ENCODE data around the gene PLLP. TPM values are rescaled to one million over a fixed set of nuclear protein-coding genes. Genes with fewer than 3 reads are reported as not detected.
"Not testable (repeated sequence)": the region's sequence is repeated elsewhere in the genome, so short reads cannot be mapped to it uniquely, and the experiment has no call there.

Gene PLLP
- total RNA-seq, 4 donors from 2014 or later = 4.4 to 13.5 (median 9.6) TPM

DNA sequence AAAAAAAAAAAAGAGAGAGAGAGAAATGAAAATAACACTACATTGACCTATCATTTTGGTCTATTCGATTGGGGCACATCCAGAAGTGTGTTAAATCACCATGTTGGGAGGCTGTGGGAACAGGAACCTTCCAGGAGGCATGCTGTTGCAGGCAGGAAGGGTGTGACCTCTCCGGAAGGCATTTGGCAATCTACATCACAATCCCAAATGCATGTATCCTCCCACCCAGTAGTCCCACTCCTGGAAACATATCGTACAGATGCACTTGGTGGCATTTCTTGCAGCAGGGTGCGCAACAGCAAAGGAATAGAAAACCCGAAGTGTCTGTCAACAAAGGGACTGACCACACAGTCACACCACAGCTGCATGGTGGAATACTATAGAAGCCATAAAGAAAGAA is 7.9 kb downstream of the PLLP start:
- peaks cover 0 to 25% (median 11%) of the 10 kb centered on the region in 4 donors for H3K4me1 ChIP-seq
- in situ Hi-C loops (cut with MboI; ENCODE audit: low pct_ligation_motif_present in 1 of 4, low pct_unique_long_range_greater_than_20kb in 1 of 4, low sequenced_read_pairs in 3 of 4) (no loop called here), intact Hi-C loops (cut with DNase I; ENCODE audit: low total_unique reads) (no loop called here)
- no peak overlapping the region for H3K4me3 ChIP-seq
- DNase-seq = no peak
- no peaks in the 10 kb centered on the region for H3K36me3 ChIP-seq
- no peaks in the 10 kb centered on the region for H3K9me3 ChIP-seq
- no peak for TF ChIP-seq EP300 (IDR thresholded peaks at IDR 0.05; ENCODE audit: low read depth)
- TF ChIP-seq CTCF (IDR thresholded peaks at IDR 0.05) = no peak
- no peak for TF ChIP-seq POLR2A (IDR thresholded peaks at IDR 0.05)
- no peak for TF ChIP-seq POLR2AphosphoS5 (IDR thresholded peaks at IDR 0.05)
- H3K27ac ChIP-seq = no peak overlapping the region
- 51 to 60% methylated on average over 3 to 5 of the region's 5 CpGs for WGBS, 2 donors (ENCODE audit: low coverage in 1 of 2)
- H3K27me3 ChIP-seq = no peaks in the 10 kb centered on the region

- H3K27me3 ChIP-seq; intact Hi-C loops (cut with DNase I; ENCODE audit: low total_unique reads); in situ Hi-C loops (cut with MboI; ENCODE audit: low pct_ligation_motif_present in 1 of 4, low pct_unique_long_range_greater_than_20kb in 1 of 4, low sequenced_read_pairs in 3 of 4); H3K36me3 ChIP-seq; H3K4me3 ChIP-seq; H3K27ac ChIP-seq; DNase-seq; H3K9me3 ChIP-seq: not testable (repeated sequence)
- peaks cover 0 to 25% (median 11%) of the 10 kb centered on the region in 4 donors for H3K4me1 ChIP-seq
- 70% methylated on average over 5 of the region's 5 CpGs; no CpG with 5 or more reads in 1 of the 2 donors for WGBS, 2 donors (ENCODE audit: low coverage in 1 of 2)
Observed at GRCh38 chr16:57275946-57276345, 8.5 kb downstream of the PLLP start.

DNA sequence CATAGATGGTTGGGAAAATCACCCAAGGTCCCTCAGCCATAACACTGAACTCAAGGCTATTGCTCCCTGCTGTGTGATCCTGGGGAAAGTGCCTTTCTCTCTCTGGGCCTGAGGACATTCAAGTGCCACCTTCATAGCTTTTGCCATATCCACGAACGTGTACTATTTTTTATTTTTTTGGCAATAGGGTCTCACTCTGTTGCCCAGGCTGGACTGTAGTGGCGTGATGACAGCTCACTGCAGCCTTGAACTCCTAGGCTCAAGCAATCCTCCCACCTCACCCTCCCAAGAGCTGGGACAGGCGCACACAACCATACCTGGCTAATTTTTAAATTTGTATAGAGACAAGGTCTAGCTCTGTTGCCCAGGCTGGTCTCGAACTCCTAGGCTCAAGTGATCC is 10.6 kb downstream of the PLLP start:
- DNase-seq = no peak
- TF ChIP-seq POLR2A (IDR thresholded peaks at IDR 0.05) = no peak
- TF ChIP-seq POLR2AphosphoS5 (IDR thresholded peaks at IDR 0.05) = no peak
- TF ChIP-seq EP300 (IDR thresholded peaks at IDR 0.05; ENCODE audit: low read depth) = no peak
- no peak for TF ChIP-seq CTCF (IDR thresholded peaks at IDR 0.05)

GRCh38 chr16:57273359-57273758 is 11.1 kb downstream of the PLLP start:
- no peak overlapping the region for H3K4me3 ChIP-seq
- no peak overlapping the region for H3K27ac ChIP-seq
- H3K9me3 ChIP-seq = no peaks in the 10 kb centered on the region
- DNase-seq = no peak
- no peaks in the 10 kb centered on the region for H3K36me3 ChIP-seq
- TF ChIP-seq POLR2A (IDR thresholded peaks at IDR 0.05) (no peak), POLR2AphosphoS5 (IDR thresholded peaks at IDR 0.05) (no peak), CTCF (IDR thresholded peaks at IDR 0.05) (no peak), EP300 (IDR thresholded peaks at IDR 0.05; ENCODE audit: low read depth) (no peak)
- 75% methylated on average over 1 of the region's 1 CpG; no CpG with 5 or more reads in 1 of the 2 donors for WGBS, 2 donors (ENCODE audit: low coverage in 1 of 2)
- in situ Hi-C loops (cut with MboI; ENCODE audit: low pct_ligation_motif_present in 1 of 4, low pct_unique_long_range_greater_than_20kb in 1 of 4, low sequenced_read_pairs in 3 of 4) = no loop called here
- H3K4me1 ChIP-seq = peaks cover 3 to 24% (median 13%) of the 10 kb centered on the region in 4 donors
- intact Hi-C loops (cut with DNase I; ENCODE audit: low total_unique reads) = no loop called here
- no peaks in the 10 kb centered on the region for H3K27me3 ChIP-seq

More for the DNA sequence above, 10.6 kb downstream of the PLLP start:
- intact Hi-C loops (cut with DNase I; ENCODE audit: low total_unique reads) = no loop called here
- Histone ChIP-seq H3K27me3 (no peaks in the 10 kb centered on the region), H3K4me1 (peaks cover 0 to 20% (median 9%) of the 10 kb centered on the region in 4 donors), H3K27ac (no peak overlapping the region), H3K9me3 (no peaks in the 10 kb centered on the region), H3K4me3 (no peak overlapping the region), H3K36me3 (no peaks in the 10 kb centered on the region)
- in situ Hi-C loops (cut with MboI; ENCODE audit: low pct_ligation_motif_present in 1 of 4, low pct_unique_long_range_greater_than_20kb in 1 of 4, low sequenced_read_pairs in 3 of 4) = no loop called here
- 88 to 100% methylated on average over 1 to 5 of the region's 5 CpGs for WGBS, 2 donors (ENCODE audit: low coverage in 1 of 2)

DNA sequence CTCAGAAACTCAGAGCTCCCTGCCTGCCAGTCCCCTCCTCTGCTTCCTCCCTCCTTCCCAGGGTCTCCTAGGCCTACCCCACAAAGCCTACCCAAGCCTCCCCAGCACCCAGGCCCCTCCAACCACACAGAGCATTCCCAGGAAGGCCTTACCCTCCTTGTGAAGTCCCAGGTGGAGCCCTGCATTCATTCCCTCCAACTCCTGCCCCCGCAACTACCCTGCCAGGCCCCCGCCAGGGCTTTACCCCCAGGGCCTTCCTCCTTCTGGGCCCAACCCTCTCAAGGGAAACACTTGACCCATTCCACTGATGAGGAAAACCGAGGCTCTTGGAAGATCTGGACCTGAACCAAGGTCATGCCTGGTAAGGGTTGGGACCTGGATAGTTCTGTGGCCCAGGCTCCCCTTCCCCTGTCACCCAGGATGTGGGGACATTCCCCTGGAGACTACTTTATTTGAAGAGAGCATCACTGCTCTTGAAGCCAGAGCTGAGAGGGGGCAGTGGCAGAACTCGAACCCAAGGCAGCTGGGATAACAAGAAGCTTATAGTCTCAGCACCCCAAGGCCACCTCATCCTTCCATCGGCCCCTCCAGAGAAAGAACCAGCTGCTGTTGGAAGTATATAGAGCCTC is 12.5 kb downstream of the PLLP start:
- Histone ChIP-seq H3K9me3 (no peaks in the 10 kb centered on the region), H3K4me3 (no peak overlapping the region), H3K36me3 (no peaks in the 10 kb centered on the region), H3K27me3 (no peaks in the 10 kb centered on the region), H3K4me1 (peaks cover 4 to 17% (median 11%) of the 10 kb centered on the region in 4 donors), H3K27ac (no peak overlapping the region)
- in situ Hi-C loops (cut with MboI; ENCODE audit: low pct_ligation_motif_present in 1 of 4, low pct_unique_long_range_greater_than_20kb in 1 of 4, low sequenced_read_pairs in 3 of 4) = no loop called here
- no peak for DNase-seq
- TF ChIP-seq EP300 (IDR thresholded peaks at IDR 0.05; ENCODE audit: low read depth) = no peak
- TF ChIP-seq POLR2AphosphoS5 (IDR thresholded peaks at IDR 0.05) = no peak
- TF ChIP-seq POLR2A (IDR thresholded peaks at IDR 0.05) = no peak
- 89% methylated on average over 5 of the region's 5 CpGs; no CpG with 5 or more reads in 1 of the 2 donors for WGBS, 2 donors (ENCODE audit: low coverage in 1 of 2)
- intact Hi-C loops (cut with DNase I; ENCODE audit: low total_unique reads) = no loop called here
